Measurements from ENCODE around the gene UBA3.

UBA3 gene

GRCh38 chr3:69065318-69065964 lies 14.7 kb downstream of the UBA3 start:
- Histone ChIP-seq H3K27me3 (ENCODE audit: insufficient read depth, poor library complexity, severe bottlenecking) (no peaks in the 10 kb centered on the region), H3K4me3 (replicated peaks; ENCODE audit: insufficient read depth, low read length) (no peak overlapping the region), H3K27ac (replicated peaks) (no peak overlapping the region)
- TF ChIP-seq REST (IDR thresholded peaks at IDR 0.05; ENCODE audit: insufficient replicate concordance, low read depth) (no peak), POLR2AphosphoS5 (IDR thresholded peaks at IDR 0.05; ENCODE audit: low read depth) (no peak), SPI1 (IDR thresholded peaks at IDR 0.05; ENCODE audit: borderline replicate concordance, low read depth) (no peak), GABPA (IDR thresholded peaks at IDR 0.05; ENCODE audit: low read depth) (no peak)
- TF ChIP-seq, protein P1, sequence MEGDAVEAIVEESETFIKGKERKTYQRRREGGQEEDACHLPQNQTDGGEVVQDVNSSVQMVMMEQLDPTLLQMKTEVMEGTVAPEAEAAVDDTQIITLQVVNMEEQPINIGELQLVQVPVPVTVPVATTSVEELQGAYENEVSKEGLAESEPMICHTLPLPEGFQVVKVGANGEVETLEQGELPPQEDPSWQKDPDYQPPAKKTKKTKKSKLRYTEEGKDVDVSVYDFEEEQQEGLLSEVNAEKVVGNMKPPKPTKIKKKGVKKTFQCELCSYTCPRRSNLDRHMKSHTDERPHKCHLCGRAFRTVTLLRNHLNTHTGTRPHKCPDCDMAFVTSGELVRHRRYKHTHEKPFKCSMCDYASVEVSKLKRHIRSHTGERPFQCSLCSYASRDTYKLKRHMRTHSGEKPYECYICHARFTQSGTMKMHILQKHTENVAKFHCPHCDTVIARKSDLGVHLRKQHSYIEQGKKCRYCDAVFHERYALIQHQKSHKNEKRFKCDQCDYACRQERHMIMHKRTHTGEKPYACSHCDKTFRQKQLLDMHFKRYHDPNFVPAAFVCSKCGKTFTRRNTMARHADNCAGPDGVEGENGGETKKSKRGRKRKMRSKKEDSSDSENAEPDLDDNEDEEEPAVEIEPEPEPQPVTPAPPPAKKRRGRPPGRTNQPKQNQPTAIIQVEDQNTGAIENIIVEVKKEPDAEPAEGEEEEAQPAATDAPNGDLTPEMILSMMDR (IDR thresholded peaks at IDR 0.05; ENCODE audit: insufficient read depth, low read length): no peak
- no peak for DNase-seq (ENCODE audit: low read depth in 1 of 2, low spot score in 1 of 2)

- TF ChIP-seq REST (IDR thresholded peaks at IDR 0.05; ENCODE audit: insufficient replicate concordance, low read depth): no peak
- TF ChIP-seq SPI1 (IDR thresholded peaks at IDR 0.05; ENCODE audit: borderline replicate concordance, low read depth): no peak
- TF ChIP-seq, protein P1 (IDR thresholded peaks at IDR 0.05; ENCODE audit: insufficient read depth, low read length): no peak
- no peak for TF ChIP-seq GABPA (IDR thresholded peaks at IDR 0.05; ENCODE audit: low read depth)
- no peak for TF ChIP-seq POLR2AphosphoS5 (IDR thresholded peaks at IDR 0.05; ENCODE audit: low read depth)
- H3K27ac ChIP-seq (replicated peaks): no peak overlapping the region
- no peak overlapping the region for H3K4me3 ChIP-seq (replicated peaks; ENCODE audit: insufficient read depth, low read length)
- no peaks in the 10 kb centered on the region for H3K27me3 ChIP-seq (ENCODE audit: insufficient read depth, poor library complexity, severe bottlenecking)
- DNase-seq (ENCODE audit: low read depth in 1 of 2, low spot score in 1 of 2): no peak
Measured at GRCh38 chr3:69063636-69064035, 16.5 kb downstream of the UBA3 start.

- TF ChIP-seq GABPA (IDR thresholded peaks at IDR 0.05; ENCODE audit: low read depth) (no peak), REST (IDR thresholded peaks at IDR 0.05; ENCODE audit: insufficient replicate concordance, low read depth) (no peak), SPI1 (IDR thresholded peaks at IDR 0.05; ENCODE audit: borderline replicate concordance, low read depth) (no peak), POLR2AphosphoS5 (IDR thresholded peaks at IDR 0.05; ENCODE audit: low read depth) (no peak)
- TF ChIP-seq, protein P1 (IDR thresholded peaks at IDR 0.05; ENCODE audit: insufficient read depth, low read length): no peak
- DNase-seq (ENCODE audit: low read depth in 1 of 2, low spot score in 1 of 2): no peak
- Histone ChIP-seq H3K4me3 (replicated peaks; ENCODE audit: insufficient read depth, low read length) (no peak overlapping the region), H3K27ac (replicated peaks) (no peak overlapping the region), H3K27me3 (ENCODE audit: insufficient read depth, poor library complexity, severe bottlenecking) (no peaks in the 10 kb centered on the region)
Measured at GRCh38 chr3:69059688-69060087, 20.5 kb downstream of the UBA3 start.
